Measurements from ENCODE around the gene CAV1. TPM values are rescaled to one million over a fixed set of nuclear protein-coding genes. Genes with fewer than 3 reads are reported as not detected.

CAV1 gene
- total and polyA plus RNA-seq, 7 donors = 57.6 to 120 (median 68.1) TPM

- intact Hi-C loops (cut with DNase I) = no loop called here
- 93 to 98% (median 93%) methylated on average over 2 of the region's 2 CpGs for WGBS, 3 donors
These were observed 55.0 kb downstream of the CAV1 start for GRCh38 chr7:116579835-116580234.

GRCh38 chr7:116582164-116582732 is 57.4 kb downstream of the CAV1 start:
- no peak for DNase-seq
- TF ChIP-seq, protein P1, sequence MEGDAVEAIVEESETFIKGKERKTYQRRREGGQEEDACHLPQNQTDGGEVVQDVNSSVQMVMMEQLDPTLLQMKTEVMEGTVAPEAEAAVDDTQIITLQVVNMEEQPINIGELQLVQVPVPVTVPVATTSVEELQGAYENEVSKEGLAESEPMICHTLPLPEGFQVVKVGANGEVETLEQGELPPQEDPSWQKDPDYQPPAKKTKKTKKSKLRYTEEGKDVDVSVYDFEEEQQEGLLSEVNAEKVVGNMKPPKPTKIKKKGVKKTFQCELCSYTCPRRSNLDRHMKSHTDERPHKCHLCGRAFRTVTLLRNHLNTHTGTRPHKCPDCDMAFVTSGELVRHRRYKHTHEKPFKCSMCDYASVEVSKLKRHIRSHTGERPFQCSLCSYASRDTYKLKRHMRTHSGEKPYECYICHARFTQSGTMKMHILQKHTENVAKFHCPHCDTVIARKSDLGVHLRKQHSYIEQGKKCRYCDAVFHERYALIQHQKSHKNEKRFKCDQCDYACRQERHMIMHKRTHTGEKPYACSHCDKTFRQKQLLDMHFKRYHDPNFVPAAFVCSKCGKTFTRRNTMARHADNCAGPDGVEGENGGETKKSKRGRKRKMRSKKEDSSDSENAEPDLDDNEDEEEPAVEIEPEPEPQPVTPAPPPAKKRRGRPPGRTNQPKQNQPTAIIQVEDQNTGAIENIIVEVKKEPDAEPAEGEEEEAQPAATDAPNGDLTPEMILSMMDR (IDR thresholded peaks at IDR 0.05) = no peak
- H3K27me3 ChIP-seq (ENCODE audit: insufficient read depth in 3 of 3, low read length in 2 of 3) = no peaks in the 10 kb centered on the region
- intact Hi-C loops (cut with DNase I) = no loop called here
- H3K9me3 ChIP-seq = no peaks in the 10 kb centered on the region
- no peak overlapping the region for H3K4me3 ChIP-seq
- peak overlapping the region; percentile 30 for H3K27ac ChIP-seq
- H3K36me3 ChIP-seq (ENCODE audit: insufficient read depth in 1 of 2, low read depth in 1 of 2) = no peaks in the 10 kb centered on the region
- peak in 3 of 4 donors; percentile 23 to 44 (median 42) for ATAC-seq
- H3K4me1 ChIP-seq = no peaks in the 10 kb centered on the region
- 46 to 55% (median 46%) methylated on average over 4 of the region's 4 CpGs for WGBS, 3 donors

More at GRCh38 chr7:116579835-116580234, 55.0 kb downstream of the CAV1 start:
- Histone ChIP-seq H3K27me3 (ENCODE audit: insufficient read depth in 3 of 3, low read length in 2 of 3) (no peaks in the 10 kb centered on the region), H3K9me3 (no peaks in the 10 kb centered on the region), H3K4me1 (no peaks in the 10 kb centered on the region), H3K36me3 (ENCODE audit: insufficient read depth in 1 of 2, low read depth in 1 of 2) (no peaks in the 10 kb centered on the region), H3K4me3 (no peak overlapping the region), H3K27ac (no peak overlapping the region)
- TF ChIP-seq, protein P1 (IDR thresholded peaks at IDR 0.05) = no peak
- no peak for DNase-seq
- ATAC-seq = no peak

- WGBS, 3 donors = 35 to 44% (median 36%) methylated on average over 5 of the region's 5 CpGs
- TF ChIP-seq, protein P1 (IDR thresholded peaks at IDR 0.05) = no peak
- peak; percentile 37 to 77 (median 66) for ATAC-seq
- Histone ChIP-seq H3K27ac (peak overlapping the region; percentile 21), H3K9me3 (no peaks in the 10 kb centered on the region), H3K27me3 (ENCODE audit: insufficient read depth in 3 of 3, low read length in 2 of 3) (no peaks in the 10 kb centered on the region), H3K36me3 (ENCODE audit: insufficient read depth in 1 of 2, low read depth in 1 of 2) (no peaks in the 10 kb centered on the region), H3K4me1 (no peaks in the 10 kb centered on the region), H3K4me3 (no peak overlapping the region)
- intact Hi-C loops (cut with DNase I) = no loop called here
- peak; percentile 28 to 56 for DNase-seq
These were observed 58.1 kb downstream of the CAV1 start for GRCh38 chr7:116582806-116583444.

- 0 to 17% (median 3%) methylated on average over 1 of the region's 1 CpG for WGBS, 3 donors
- TF ChIP-seq, protein P1 (IDR thresholded peaks at IDR 0.05) = no peak
- intact Hi-C loops (cut with DNase I) = no loop called here
- no peak overlapping the region for H3K4me3 ChIP-seq
- ATAC-seq (no peak), DNase-seq (no peak)
- H3K27me3 ChIP-seq (ENCODE audit: insufficient read depth in 3 of 3, low read length in 2 of 3) = no peaks in the 10 kb centered on the region
- H3K9me3 ChIP-seq = no peaks in the 10 kb centered on the region
- H3K4me1 ChIP-seq = no peaks in the 10 kb centered on the region
- peak overlapping the region; percentile 10 for H3K27ac ChIP-seq
- H3K36me3 ChIP-seq (ENCODE audit: insufficient read depth in 1 of 2, low read depth in 1 of 2) = no peaks in the 10 kb centered on the region
These were observed 58.8 kb downstream of the CAV1 start for GRCh38 chr7:116583653-116584052.

All from psoas muscle (tissue), 8 donors.